D341Med (cell line): ENCODE measurements around the gene DBP.

Source experiments
- DNase-seq: peaks from one replicate; pipeline ENCODE4 v3.0.0; 2012; ENCODE audit warnings: low spot score

Gene DBP

DNA sequence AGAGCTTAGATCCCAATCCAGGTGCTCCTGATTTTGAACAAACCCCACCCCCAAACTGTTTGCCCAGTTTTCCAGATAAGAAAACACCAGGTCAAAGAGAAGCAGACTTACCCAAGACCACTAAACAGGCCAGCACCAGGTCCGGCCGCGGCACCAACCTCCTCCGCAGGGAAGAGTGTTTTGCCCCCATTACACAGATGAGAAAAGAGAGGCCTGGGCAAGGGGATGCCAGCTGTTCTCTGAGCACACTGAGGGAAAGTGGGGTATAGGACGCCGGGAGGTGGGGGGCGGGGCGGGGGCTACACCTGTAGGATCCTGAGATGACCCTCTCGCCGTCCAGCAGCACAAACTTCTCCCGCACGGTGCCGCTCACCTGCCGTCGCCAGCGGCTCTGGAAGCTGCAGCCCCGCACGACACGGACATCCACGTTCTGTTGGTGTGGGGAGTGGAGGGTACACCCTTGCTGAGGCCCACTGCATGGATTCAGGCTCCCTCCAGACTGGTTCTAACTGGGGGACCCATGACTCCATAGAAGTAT is 27.5 kb downstream of the DBP start:
- no peak for DNase-seq

DNA sequence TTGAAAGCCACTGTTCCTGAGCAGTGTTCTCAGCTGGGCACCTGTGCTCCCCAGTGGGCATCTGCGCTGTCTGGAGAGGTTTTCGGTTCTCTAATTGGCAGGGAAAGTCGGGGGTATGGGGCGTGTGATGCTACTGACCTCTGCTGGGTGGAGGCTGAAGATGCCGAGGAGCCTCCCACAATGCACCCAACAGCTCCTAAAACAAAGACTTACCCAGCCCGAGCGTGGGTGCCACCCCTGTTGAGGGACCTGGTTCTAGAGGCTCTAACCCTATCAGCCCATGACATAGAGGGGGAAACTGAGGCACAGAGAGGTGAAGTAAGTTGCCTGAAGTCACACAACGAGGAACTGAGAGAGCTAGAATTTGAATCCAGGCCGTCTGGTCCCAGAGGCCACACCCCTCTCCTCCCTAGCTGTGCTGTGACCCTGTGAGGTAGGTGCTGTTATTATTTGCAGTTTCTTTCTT is 28.3 kb downstream of the DBP start:
- DNase-seq = peak; percentile 86

DNA sequence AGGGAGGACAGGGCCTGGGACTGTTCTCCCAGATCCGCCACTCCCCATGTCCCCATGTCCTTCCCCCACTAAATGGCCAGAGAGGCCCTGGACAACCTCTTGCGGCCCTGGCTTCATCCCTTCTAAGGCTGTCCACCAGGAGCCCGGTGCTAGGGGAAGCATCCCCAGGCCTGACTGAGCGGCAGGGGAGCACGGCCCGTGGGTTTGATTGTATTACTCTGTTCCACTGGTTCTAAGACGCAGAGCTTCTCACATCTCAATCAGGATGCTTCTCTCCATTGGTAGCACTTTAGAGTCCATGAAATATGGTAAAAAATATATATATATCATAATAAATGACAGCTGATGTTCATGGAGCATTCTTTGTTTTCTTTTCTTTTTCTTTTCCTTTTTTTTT is 29.8 kb downstream of the DBP start:
- no peak for DNase-seq

DNA sequence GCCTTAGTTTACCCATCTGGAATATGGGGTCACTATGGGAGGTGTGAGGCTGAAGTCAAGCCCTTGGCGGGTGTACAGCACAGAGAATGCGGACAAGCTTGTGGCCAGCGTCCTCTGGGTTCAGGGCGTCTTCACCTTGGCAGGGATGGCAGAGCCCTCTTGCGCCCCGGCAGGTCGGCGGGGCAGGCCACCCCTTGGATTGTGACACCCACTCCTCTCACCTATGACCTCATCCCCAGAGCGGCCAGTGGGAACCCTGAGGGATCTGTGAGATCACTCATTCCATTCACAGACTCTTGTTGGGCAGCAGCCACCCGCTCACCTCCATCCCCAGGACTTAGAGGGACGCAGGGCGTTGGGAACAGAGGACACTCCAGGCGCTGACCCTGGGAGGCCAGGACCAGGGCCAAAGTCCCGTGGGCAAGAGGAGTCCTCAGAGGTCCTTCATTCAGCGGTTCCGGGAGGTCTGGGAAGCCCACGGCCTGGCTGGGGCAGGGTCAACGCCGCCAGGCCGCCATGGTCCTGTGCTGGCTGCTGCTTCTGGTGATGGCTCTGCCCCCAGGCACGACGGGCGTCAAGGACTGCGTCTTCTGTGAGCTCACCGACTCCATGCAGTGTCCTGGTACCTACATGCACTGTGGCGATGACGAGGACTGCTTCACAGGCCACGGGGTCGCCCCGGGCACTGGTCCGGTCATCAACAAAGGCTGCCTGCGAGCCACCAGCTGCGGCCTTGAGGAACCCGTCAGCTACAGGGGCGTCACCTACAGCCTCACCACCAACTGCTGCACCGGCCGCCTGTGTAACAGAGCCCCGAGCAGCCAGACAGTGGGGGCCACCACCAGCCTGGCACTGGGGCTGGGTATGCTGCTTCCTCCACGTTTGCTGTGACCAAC is 30.5 kb downstream of the DBP start, which contains the start of gene SPACA4:
Gene SPACA4, plus strand, starts transcription at position 280 of the 896 bp plus-strand sequence. Its CDS starts 237 bp downstream, at position 517.
- DNase-seq = no peak

DNA sequence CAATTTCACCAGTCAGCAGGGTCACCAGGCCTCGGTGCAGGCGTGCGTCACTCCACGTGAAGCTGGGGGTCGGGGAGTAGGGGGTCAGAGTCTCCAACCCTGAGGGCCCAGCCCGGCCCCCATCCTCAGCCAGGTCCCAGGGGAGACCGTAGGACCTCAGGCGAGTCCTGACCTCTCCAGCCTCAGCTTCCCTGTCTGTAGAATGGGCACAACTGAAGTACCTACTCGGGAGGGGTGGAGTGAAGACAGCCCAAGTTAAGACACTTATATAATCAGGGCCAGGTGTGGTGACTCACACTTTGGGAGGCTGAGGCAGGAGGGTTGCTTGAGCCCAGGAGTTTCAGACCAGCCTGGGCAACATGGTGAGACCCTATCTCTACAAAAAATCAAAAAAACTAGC is 33.3 kb downstream of the DBP start:
- no peak for DNase-seq

DNA sequence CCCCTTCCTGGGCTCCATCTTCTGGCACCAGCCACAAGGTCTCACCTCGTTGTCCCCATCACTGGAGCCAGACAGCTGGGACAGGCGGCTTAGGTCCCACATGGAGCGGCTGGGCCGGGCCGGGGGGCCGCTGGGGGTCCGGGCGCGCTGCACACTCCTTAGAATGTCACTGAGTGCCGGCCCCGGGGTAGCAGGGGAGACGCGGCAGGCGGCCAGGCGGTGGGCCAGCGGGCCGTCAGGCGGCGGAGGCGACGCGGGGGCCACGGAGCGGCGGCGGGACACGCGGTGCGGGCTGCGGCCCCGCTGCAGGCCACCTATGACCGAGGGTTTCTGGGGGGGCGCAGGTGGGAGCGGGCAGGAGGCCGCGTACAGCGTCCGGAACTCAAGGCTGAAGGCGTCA is 33.7 kb downstream of the DBP start:
- peak; percentile 42 for DNase-seq

DNA sequence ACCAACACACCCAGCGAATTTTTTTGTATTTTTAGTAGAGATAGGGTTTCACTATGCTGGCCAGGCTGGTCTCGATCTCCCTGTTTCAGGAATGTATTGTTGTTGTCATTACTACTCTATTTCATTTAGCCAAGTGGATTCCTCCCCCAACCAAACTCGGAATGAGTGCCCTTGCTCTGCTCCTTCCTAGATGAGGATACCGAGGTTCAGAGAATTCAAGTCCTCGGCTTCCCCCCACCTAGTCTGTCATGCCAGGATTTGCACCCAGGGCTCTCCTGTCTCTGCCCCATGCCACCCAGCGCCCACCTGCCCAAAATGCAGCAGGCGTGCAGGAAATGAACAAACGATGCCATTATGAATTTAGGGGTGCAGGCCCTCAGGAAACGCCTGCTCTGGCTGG is 34.2 kb downstream of the DBP start:
- DNase-seq = no peak

DNA sequence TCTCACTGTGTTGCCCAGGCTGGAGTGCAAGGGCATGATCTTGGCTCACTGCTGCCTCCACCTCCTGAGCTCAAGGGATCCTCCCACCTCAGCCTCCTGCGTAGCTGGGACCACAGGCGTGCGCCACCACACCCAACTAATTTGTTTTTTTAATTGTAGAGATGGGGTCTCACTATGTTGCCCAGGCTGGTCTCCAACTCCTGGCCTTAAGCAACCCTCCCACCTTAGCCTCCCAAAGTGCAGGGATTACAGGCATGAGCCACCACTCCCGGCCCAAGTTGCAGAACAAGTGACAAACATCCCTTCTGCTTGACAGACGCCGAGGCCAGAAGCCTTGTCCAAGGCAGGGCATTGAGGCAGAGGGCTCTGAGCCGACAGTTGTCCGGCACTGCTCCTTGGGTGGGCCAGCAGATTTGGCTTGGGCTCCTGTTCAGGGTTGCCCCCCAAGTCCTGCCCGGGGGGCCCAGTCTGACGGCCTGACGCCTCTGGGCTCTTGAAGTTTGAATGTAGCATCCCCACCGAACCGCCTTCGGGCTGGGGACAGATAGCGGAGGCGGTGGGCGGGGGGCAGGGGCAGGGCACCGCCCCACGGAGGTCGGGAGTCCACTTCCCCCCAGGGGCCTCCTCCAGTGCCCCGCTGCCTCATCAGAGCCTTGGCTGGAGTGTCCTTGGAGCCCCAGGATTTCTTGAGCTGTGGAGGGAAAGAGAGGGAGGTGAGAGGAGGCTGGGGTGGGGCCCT is 36.3 kb downstream of the DBP start:
- DNase-seq = peak; percentile 30

DNA sequence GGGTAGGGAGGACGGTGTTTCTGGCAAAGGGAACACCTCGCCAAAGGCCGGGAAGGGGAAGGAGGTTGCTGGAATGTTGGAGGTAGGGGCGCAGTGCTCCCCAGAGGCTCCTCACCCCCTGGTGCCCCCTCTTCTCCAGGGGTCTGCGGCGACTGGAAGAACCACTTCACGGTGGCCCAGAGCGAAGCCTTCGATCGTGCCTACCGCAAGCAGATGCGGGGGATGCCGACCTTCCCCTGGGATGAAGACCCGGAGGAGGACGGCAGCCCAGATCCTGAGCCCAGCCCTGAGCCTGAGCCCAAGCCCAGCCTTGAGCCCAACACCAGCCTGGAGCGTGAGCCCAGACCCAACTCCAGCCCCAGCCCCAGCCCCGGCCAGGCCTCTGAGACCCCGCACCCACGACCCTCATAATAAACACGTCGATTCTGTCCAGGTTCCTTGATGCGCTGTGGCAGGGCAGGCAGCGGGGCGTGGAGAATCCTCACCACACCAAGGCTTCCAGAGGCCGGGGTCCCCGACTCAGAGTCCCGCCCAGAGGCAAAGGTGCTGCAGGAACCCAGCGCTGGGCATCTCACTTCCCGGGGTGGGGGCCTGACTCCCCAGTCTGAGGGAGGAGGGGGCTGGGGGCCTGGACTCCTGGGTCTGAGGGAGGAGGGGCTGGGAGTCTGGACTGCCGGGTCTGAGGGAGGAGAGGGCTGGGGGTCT is 38.0 kb downstream of the DBP start:
- peak; percentile 34 for DNase-seq

DNA sequence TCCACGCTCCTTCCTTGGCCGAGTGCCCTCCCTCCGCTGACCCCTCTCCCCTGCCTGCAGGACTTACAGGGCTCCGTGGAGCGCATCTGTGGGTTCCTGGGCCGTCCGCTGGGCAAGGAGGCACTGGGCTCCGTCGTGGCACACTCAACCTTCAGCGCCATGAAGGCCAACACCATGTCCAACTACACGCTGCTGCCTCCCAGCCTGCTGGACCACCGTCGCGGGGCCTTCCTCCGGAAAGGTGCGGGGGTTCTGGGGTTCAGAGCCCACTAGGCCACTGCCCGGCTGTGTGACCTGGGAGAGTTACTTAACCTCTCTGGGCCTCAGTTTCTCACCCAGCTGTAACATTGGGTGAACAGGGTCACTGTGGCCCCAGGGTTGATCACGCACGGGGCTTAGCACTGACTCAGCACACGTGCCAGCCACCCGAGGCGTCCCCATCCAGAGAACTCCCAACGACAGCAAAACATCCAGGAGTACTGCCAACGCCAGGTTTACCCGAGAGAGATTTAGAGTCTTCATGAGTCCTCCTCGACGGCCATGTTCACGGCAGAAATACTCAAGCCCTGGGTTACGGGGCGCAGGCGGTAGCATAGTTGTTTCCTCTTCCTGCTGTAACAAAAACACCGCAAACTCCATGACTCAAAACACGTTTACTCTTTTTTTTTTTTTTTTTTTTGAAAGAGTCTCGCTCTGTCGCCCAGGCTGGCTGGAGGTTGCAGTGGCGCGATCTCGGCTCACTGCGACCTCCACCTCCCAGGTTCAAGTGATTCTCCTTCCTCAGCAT is 40.3 kb downstream of the DBP start:
- peak; percentile 29 for DNase-seq

DNA sequence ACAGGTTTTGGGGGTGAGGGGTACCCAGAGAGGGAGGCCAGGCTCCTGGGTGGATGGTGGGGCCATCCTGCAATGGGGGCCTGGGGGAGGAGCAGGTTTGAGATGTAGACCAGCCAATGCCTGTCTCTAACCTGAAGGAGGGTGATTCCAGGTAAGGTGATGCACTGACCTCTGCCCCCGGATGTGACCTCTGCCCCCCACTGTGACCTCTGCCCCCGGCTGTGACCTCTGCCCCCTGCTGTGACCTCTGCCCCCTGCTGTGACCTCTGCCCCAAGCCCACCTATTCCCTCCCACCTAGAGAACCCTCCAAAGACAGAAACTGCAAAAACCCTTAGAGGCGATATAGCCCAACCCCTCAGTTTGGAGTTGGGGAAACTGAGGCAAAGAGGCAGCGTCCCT is 40.9 kb downstream of the DBP start:
- DNase-seq = no peak

DNA sequence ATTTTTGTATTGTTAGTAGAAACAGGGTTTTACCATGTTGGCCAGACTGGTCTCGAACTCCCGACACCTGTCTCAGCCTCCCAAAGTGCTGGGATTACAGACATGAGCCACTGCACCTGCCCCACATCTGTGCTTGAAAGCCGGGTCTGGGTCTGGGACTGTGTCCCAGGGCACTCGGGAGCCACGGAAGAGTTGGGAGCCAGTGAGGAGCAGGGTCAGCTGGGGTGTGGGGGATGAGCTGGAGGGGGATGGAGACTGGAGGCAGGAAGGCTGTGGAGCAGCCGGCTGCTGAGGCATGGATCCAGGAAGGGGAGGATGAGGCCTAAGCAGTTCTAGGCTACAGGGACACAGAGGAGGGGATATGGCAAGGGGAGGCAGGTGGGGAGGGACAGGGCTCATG is 41.3 kb downstream of the DBP start:
- peak; percentile 26 for DNase-seq

DNA sequence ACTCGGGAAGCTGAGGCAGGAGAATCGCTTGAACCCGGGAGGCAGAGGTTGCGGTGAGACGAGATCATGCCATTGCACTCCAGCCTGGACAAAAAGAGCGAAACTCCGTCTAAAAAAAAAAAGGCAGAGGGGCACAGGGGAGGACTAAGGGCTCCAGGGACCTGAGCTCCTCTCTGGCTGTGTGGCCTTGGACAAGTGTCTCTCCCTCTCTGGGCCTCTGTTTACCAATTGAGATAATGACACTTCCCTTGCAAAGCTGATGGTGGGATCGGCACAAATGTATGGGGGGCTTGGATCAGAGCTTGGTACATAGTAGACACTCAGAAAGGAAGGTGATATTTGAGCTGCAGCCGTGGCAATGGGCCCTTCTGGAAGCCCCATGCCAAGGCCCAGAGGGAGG is 42.0 kb downstream of the DBP start:
- no peak for DNase-seq

DNA sequence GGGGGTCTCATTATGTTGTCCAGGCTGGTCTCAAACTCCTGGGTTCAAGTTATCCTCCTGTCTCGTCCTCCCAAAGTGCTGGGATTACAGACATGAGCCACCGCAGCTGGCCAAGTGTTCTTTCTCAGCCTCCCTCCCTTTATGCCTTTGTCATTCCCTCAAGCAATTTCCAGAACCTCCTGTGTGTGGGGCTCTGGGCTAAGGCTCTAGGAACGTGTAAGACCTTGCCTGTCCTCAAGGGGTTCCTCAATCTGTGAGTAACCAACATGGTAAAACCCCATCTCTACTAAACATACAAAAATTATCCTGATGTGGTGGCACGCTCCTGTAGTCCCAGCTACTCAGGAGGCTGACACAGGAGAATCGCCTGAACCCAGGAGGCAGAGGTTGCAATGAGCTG is 46.2 kb downstream of the DBP start:
- no peak for DNase-seq

DNA sequence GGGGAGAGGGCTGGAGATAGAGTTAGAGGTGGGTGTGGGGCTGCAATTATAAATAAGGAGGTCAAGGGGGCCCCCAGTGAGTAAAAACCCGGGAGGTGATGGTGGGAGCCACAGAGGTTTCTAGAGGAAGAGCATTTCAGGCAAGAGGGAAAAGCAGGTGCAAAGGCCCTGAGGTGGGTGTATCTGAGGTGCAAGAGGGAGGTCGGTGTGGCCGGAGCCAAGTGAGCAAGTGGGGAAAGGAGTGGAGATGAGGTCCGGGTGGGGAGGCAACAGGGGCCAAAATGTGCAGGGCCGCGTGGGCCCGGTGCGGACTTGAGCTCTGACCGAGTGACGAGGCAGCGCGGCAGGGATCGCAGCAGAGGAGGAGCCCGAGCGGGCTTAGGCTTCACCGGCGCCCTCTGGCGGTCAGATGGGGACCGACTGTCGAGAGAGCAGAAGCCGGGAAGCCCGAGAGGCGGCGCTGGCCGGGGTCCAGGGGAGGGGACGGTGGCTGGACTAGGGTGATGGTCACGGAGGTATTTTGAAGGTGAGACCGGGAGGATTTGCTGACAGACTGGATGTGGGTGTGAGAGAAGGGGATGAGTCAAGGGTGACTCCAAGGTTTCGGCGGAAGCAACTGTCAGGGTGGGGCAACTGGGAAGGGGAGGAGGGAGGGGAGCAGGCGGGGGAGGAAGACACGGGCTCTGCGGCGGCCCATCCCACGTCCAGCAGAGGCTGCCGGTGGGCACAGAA is 48.3 kb downstream of the DBP start:
- DNase-seq = peak; percentile 93

DNA sequence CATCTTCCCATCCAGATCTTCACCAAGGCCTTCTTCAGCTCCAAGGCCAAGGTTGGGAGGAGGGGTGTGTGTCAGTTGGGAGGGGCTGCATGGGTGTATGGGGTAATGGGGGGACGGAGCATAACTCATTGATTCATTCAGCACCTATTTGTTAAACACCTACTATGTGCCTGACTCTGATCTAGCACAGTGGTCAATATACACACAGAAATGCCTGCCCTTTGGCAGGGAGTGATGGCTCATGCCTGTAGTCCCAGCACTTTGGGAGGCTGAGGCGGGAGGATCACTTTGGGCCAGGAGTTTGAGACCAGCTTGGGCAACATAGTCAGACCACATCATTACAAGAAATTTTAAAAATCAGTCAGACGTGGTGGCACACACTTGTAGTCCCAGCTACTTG is 49.8 kb downstream of the DBP start:
- no peak for DNase-seq

DNA sequence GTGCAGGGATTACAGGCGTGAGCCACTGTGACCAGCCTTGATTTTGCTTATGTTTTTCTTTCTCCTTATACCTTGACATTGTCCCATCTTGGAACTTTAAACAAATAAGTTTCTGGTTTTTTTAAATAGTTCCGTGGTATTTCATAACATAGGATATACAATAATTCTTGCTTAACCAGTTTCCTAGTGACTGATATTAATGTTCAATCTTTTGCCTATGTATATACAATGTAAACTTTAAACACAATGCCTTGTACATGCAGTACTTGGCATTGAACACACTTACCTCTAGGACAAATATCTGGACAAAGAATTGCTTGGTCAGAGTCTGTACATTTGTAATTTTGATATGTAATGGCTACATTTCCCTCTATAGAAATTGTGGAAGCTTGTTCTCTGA is 55.0 kb downstream of the DBP start:
- DNase-seq = no peak
